HG03159 (cell line): ENCODE measurements around the gene AMDHD2.

ENCODE experiments used
- ATAC-seq: cut with Tn5 transposase; IDR thresholded peaks from one replicate; pipeline ENCODE4 v1.9.1; 2021; ENCODE audit warnings: mild to moderate bottlenecking, moderate library complexity; ENCODE audit not compliant: unreplicated experiment

AMDHD2 gene

GRCh38 chr16:2498531-2499253 is 21.5 kb upstream of the AMDHD2 start:
- no peak for ATAC-seq

GRCh38 chr16:2499454-2499853 is 20.7 kb upstream of the AMDHD2 start:
- no peak for ATAC-seq

GRCh38 chr16:2499890-2500429 is 20.2 kb upstream of the AMDHD2 start:
- no peak for ATAC-seq

GRCh38 chr16:2500430-2500917 is 19.7 kb upstream of the AMDHD2 start:
- ATAC-seq = no peak

DNA sequence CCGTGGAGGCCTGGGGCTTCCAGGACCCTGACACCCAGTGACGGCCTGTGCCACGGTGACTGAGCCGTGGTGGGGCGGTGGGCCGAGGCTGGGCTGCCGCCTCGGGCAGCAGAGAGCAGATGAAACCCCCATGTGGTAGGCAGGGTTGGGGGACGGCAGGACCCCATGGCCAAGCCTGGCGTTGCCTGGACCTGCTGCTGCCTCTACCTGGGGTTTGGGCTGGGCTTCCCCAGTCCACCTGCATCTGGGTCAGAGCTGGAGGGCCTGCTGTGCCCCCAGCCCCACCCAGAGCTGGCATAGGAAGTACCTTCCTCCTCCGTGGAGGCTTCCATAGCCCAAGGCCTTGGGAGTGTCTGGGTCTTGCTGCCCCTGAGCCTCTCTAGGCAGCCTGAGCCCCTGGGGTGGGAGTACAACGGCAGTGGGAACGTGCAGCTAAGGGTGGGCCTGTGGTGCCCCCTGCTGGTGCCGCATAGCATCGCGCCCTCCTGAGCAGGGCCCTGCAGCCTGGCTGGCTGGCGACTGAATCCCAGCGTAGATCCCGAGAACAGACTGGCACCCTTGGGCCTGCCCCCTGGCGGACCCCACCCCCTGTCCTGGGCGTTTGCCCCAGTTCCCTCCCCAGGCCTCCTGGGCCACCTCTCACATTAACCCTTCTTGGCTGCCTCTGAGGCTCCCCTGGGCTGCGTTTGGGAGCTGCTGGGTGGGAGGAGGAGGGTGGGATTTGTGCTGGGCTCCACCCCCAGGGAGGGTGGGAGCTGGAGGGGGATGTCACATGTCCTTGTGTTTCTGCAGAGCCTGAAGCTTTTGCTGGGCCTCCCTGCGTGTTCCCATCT is 19.0 kb upstream of the AMDHD2 start:
- ATAC-seq = peak; percentile 69

- no peak for ATAC-seq
Observed at GRCh38 chr16:2501946-2502895, 17.9 kb upstream of the AMDHD2 start.

GRCh38 chr16:2505695-2506094 is 14.5 kb upstream of the AMDHD2 start:
- ATAC-seq = no peak

DNA sequence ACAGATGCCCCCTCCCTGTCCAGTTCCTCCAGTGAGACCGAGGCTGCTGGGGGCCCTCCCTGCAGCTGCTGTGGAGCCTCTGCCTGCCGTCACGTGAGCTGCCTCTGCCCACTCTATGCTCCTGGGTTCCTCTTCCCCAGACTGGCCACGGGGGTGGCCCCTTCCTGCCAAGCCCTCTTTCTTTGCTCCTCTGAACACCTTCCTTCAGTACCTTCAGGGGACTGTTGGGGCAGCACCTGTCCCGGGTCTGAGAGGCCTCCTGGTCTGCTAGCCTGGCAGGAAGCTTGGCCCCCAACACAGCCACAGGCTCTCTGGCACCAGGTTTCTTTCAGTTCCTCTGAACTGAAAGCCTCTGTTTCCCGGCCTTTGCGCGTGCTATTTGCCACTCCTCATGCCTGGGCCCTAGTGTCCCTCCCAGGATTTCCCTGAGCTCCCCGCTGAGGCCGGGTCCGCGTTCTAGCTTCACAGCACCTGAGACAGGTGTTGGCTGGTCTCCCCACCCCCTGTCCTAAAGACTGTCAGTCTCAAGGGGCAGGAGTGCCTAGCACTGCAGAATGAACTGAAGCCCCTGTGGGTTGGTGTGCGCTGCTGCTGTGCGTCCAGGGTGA is 13.0 kb upstream of the AMDHD2 start:
- ATAC-seq = peak; percentile 43

GRCh38 chr16:2507665-2508064 is 12.5 kb upstream of the AMDHD2 start:
- ATAC-seq = peak; percentile 3

- ATAC-seq = no peak
Observed at GRCh38 chr16:2508722-2509400, 11.3 kb upstream of the AMDHD2 start.

DNA sequence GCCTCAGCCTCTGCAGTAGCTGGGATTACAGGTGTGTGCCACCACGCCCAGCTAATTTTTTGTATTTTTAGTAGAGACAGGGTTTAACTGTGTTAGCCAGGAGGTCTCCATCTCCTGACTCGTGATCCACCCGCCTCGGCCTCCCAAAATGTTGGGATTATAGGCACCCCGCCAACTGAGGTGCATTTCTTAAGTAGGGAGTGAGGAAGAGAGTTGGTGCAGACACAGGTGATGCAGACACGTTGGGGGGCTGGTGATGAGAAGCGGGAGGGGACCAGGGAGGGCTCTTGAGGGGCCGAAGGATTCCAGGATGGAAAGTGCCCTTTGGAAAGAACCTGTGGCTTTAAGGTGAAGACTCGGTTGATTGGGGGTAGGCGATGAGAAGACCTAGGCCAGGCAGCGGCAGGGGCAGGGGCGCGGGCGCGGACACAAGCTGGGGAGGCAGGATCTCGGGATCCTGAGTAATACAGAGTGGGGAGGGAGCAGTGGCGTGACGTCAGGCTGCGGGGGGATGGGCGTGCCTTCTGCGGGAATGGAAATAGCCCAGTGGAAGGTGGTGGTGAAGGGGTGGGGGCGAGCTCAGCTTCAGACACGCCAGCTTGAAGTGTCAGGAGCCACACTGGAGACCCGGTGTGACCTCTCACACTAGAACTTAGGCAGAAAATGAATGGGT is 8.9 kb upstream of the AMDHD2 start:
- no peak for ATAC-seq

GRCh38 chr16:2511996-2512734 is 8.0 kb upstream of the AMDHD2 start:
- no peak for ATAC-seq

DNA sequence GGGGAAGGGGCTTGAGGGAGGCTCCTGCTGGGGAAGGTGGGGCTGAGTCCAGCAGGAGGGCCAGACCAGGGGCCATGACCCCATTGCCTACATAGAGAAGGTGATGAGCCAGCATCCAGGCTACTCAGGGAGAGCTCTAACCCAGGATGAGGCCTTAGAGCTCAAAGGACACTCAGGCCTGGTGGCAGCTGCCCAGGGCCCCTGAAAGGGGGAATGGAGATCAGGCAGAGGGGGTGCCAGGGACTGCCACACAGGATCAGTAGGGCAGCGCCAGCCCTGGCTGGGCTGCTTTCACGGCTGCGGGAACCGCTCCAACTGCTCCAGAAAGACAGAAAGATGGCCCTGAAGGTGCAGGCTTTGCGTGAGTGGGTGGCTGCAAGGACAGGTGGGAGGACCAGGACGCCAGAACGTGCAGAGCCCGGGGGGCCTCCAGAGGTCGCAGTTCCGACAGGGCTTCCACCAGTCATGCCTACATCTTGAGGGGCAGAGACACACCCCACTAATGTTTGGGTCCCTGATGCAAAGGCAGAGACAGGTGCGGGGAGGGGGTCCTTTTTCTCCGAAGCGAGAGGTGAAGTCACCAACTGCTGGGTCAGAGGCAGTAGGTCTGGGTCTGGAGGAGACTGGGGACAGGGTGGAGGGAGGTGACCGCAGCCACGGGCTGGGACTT is 7.3 kb upstream of the AMDHD2 start:
- ATAC-seq = no peak

GRCh38 chr16:2513405-2514332 is 6.5 kb upstream of the AMDHD2 start, which contains the start of gene ATP6V0C:
TSS of gene ATP6V0C (plus strand) at chr16:2513952. CDS start at chr16:2514104, 152 bp downstream.
- peak; percentile 68 for ATAC-seq

GRCh38 chr16:2514333-2515179 is 5.6 kb upstream of the AMDHD2 start:
- no peak for ATAC-seq
